NCI-H1436 (cell line): ENCODE data around the gene PALD1.

Source experiments
- DNase-seq: peaks from one replicate; lab custom pipeline; 2025; lab: John Stamatoyannopoulos, UW

The PALD1 gene

GRCh38 chr10:70590655-70591416, 112.3 kb downstream of the PALD1 start:
- no peak for DNase-seq

DNA sequence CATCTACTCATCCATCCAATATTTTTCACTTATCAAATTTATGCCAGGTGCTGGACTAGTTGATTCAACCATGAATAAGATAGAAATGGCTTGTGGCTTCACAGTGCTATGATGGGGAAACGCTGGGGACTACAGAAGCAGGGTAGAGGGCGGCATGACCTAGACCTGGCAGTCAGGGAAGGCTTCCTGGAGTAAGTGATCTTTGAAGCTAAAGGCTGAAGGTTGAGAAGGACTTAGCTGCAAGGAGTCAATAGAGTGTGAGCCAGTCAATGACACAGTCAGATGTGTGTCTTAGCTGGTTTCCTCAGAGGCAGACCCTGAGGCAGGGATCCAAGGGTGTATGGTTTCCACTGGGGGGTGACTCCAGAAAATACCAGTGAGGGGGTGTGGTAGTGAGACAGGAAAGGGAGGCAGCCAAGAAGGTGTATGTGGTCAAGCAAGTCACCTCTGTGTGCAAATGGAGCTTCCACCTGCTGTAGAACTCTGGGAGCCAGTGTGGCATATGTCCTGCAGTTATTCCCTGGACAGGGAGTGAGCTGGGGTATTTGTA, 113.7 kb downstream of the PALD1 start:
- DNase-seq, result no peak

- DNase-seq, result no peak
Measured at GRCh38 chr10:70592746-70593512, 114.4 kb downstream of the PALD1 start.

- DNase-seq, result no peak
Measured at GRCh38 chr10:70593513-70593890, 114.9 kb downstream of the PALD1 start.

DNA sequence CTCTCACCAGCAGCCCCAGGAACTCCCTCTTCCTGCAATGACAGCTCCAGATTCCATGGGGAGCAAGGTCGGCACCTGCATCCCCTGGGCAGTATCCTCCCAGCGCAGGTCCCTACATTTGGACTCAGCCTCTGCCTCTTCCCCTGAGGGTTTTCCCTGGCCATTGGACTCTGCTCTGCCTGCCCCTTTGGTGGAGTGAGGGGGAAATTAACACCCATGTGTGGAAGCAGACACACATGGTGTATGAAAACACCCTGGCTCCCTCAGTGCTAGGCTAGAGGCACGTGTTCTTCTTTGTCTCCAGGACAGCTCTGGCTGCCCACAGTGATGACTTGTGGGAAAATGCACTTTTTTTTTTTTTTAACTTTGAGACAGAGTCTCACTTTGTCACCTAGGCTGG, 115.6 kb downstream of the PALD1 start:
- no peak for DNase-seq

GRCh38 chr10:70595566-70596016, 117.0 kb downstream of the PALD1 start:
- DNase-seq, result no peak

DNA sequence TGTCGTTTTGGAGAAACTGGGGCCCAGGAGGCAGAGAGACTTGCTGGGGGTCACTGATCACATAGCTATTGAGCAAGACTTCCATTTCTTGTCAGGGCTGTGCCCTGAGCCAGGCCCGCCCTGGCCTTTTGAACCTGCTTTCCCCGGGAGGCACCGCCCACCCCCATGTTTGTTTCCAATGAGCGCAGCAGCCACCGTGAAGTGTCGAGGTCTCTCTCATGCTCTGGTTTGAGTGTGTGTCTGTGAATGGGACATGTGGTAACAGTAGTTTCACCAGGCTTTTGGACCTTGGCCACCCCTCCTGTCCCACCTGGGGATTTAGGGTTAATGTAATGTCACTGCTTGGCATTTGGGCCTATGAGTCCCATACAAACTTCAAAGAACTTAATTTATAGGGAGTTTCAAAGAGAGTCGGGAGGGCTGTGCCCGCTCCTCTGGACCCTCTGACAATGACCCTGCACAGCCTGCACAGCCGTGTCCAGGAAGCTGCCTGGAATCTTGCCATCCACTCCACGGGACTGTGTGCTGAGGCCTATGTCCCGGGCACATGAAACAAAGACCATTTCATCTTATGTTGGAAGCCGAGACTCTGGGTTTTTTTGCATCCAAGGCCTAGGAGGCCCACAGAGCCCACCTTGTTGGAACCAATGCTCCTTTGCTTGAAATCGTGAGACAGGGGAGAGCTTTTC, 117.7 kb downstream of the PALD1 start:
- DNase-seq, result no peak

DNA sequence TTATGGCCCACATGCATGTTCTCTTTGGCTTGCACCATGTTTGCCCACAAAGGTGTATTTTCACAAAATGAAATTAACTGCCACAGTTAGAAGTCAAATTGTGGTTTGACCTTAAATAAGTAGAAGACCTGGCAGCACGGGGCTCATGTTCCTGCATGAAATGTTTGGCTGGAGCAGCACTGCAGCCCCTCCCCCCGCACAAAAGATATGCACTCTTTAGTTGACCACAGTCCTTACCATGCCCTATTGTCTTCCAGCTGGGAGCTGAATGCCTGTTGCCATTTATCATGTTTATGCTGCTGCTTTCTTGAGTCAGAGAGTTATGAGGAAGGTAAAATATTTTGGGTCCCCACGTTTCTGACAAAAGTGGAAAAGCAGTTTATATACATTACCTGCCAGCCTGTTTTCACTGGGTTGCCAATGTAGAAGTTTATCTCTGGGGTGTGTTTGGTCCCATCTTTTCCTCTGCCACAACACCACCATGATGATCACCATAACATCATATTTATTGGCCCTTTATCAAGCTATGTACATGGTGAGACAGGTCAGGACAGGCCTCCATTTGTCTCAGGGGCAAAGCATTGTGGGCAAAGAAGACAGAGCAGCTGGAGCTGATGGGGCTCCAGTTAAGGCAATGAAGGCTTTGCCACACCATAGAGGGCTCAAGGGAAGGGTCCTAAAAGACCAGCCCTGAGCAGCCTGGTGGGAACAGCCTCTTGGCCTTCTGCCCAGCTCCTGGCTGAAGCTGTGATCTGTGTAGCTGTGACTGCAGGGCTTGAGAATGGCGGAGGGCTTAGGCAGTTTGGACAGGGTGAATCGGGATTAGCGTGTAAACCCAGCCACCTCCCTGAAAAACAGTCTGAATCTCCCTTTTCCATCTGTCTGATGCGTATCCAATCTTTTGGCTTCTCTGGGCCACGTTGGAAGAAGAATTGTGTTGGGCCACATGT, 118.6 kb downstream of the PALD1 start:
- no peak for DNase-seq

GRCh38 chr10:70597856-70598815, 119.6 kb downstream of the PALD1 start:
- no peak for DNase-seq

DNA sequence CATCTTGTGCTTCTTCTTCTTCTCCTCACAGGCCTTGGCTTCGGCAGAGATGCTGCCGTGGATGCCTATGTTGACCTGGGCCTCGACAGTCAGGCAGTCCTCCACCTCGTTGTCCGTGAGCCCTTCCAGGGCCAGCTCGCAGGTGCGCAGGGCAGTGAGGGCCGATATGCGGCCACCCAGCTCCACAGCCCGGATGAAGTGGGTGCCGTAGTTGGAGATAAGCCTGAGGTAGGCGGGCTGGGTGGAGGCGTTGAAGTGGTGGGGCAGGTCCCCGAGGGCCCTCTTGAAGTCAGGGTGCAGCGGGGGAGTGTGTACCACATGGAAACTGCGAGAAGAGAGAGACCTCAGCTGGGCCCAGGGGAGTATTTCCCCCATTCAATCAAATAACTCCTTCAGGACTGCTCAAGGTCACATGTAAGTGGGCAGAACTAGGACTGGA, 120.3 kb downstream of the PALD1 start:
- DNase-seq, result no peak

- no peak for DNase-seq
Measured at GRCh38 chr10:70599319-70599718, 120.8 kb downstream of the PALD1 start.

DNA sequence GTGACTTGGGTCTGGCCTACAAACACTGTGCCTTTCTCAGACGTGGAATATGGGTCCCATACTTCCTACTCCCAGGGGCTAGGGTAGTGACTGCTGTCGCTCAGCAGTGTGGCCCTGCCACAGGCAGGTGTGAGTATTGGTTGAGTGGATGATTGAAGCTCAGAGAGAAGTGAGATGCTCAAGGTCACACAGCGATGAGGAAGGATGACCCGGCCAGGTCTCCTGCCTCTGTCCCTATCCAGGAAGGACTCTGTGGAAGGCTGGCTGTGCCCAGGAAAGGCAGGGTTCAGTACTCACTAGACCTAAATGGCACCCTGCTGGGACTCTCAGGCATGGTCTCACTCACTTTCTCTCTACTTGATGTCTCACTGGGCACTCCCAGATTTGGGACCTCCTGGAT, 121.2 kb downstream of the PALD1 start:
- no peak for DNase-seq

GRCh38 chr10:70600512-70601395, 122.2 kb downstream of the PALD1 start:
- no peak for DNase-seq

DNA sequence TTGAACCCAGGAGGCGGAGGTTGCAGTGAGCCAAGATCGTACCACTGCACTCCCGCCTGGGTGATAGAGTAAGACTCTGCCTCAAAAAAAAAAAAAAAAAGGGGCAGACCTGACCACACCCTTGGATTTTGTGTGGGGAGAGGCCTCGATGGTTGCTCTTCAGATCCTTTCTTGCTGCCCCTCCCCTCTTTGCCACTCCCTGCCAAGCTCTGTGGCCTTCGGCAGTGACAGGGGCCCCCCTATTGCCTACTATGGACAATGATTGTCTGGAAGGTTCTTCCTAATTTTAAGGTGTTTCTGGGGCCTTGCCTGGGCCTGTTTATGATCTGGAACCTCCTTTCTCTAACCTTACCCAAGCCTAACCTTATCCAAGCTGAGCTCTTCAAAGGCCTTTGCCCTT, 123.2 kb downstream of the PALD1 start:
- DNase-seq, result no peak

DNA sequence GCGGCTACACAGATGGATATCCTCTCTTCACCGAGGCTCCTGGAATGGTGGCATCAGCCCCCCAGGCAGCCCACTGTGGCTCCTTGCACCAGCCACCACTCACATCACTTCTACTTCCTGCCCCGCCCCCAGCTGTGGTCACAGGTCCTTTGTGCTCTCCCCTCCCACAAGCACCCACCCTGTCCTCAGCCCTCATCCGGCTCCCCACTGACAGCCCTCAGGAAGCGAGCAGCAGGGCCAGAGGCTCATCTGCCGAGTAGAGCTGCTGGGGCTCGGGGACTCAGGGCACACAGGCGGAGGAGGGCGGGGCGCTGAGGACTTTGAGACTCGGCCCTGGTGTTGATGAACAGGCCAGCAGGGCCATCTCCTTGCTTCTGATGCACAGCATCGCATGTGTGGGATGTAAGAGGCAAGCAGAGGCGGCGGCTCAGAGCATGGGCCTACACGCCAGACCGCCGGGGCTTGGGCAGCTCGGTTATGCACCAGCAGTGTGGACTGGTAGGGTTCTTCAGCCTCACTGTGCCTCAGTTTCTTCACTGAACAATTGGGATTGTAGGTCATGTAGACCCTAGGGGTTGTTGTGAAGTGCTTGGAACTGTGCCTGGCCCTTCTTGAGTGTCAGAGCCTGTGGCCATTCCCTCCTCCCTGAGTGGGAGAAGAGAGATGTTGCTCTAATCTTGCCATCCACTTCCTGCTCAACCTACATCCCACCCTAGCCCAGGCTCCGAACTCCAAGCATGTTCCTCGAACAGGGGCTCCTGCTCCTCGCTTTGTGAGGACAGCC, 124.3 kb downstream of the PALD1 start, which contains the start of gene PRF1:
PRF1 (minus strand) TSS at position 77 of the 784 bp plus-strand sequence. CDS start 1,839 bp downstream, outside the sequence.
- no peak for DNase-seq

DNA sequence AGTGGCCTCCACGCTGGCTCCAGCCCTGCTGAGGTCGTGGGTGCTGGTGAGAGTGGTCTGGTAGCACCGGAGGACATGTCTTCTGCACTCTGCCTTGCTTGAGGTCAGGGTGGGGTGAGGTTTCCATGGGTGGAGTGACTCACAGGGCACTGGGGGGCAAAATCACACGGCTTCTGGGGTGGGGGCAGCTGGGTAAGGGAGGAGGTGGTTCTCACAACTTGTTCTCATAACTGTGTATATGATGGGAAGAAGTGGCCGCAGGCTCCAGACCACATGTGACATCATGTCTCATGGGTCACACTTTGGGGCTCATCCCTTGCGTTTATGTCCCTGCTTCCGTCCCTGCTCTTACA, 124.9 kb downstream of the PALD1 start:
- DNase-seq, result no peak

- DNase-seq, result peak; percentile 20
Measured at GRCh38 chr10:70604106-70604505, 125.5 kb downstream of the PALD1 start.

- no peak for DNase-seq
Measured at GRCh38 chr10:70605161-70605560, 126.6 kb downstream of the PALD1 start.
